RWPE1 (cell line): ENCODE results near the gene LACRT.

Experiments
- CTCF ChIA-PET: fragments of 350-600 bp; sonication (Branson Sonifier 250); formaldehyde crosslinking; extraction: SDS; loops from one replicate; lab custom pipeline; 2021; lab: Yijun Ruan, JAX
- POLR2A ChIA-PET: fragments of 400-600 bp; formaldehyde crosslinking; extraction: SDS; loops from one replicate; lab custom pipeline; 2020; ENCODE audit warnings: antibody characterized with exemption; ENCODE audit not compliant: low non-redundant PET; lab: Yijun Ruan, JAX
- DNase-seq: peaks from one replicate; pipeline ENCODE4 v3.0.0; 2012; ENCODE audit warnings: low spot score
- H3K27ac ChIP-seq: fragments of 450-650 bp; 2 replicates; pipeline ENCODE4 v1.5.1; 2017
- CTCF ChIP-seq: fragments of 450-650 bp; conservative IDR thresholded peaks from 2 replicates; pipeline ENCODE4 v1.5.1; 2017; ENCODE audit warnings: low read depth, mild to moderate bottlenecking

LACRT gene

GRCh38 chr12:54634795-54635194, at the start of gene LACRT:
Gene LACRT (minus strand): TSS chr12:54634895. CDS start chr12:54634841, 54 bp downstream.
- no peak for TF ChIP-seq CTCF
- DNase-seq: no peak
- ChIA-PET CTCF (interaction anchor here (0.7 kb wide), 1 partner anchor 39 kb away, joined by 4 read pairs; no protein-coding TSS in a partner anchor), POLR2A (no interaction called here)
- no peak within 1 kb of the TSS for H3K27ac ChIP-seq

GRCh38 chr12:54683398-54683797, 48.7 kb upstream of the LACRT start:
- CTCF ChIA-PET: no interaction called here
- TF ChIP-seq CTCF: no peak
- no peak overlapping the region for H3K27ac ChIP-seq
- POLR2A ChIA-PET: no interaction called here
- DNase-seq: no peak

GRCh38 chr12:54682674-54683073, 48.0 kb upstream of the LACRT start:
- DNase-seq: no peak
- no peak overlapping the region for H3K27ac ChIP-seq
- ChIA-PET POLR2A (interaction anchor here (0.6 kb wide), 1 partner anchor 139 kb away, joined by 3 read pairs; no protein-coding TSS in a partner anchor), CTCF (no interaction called here)
- no peak for TF ChIP-seq CTCF

- POLR2A ChIA-PET: no interaction called here
- no peak overlapping the region for H3K27ac ChIP-seq
- CTCF ChIA-PET: interaction anchor here (0.6 to 1.5 kb wide), 3 partner anchors 22 to 524 kb away, joined by 4 read pairs; no protein-coding TSS in a partner anchor
- peak; percentile 24; the same call in 1 of the 2 replicates for TF ChIP-seq CTCF
- peak; percentile 37 for DNase-seq
Observed at GRCh38 chr12:54680374-54680773, 45.7 kb upstream of the LACRT start.

- no peak for TF ChIP-seq CTCF
- ChIA-PET CTCF (no interaction called here), POLR2A (no interaction called here)
- no peak for DNase-seq
- no peak overlapping the region for H3K27ac ChIP-seq
Observed at GRCh38 chr12:54678131-54678530, 43.4 kb upstream of the LACRT start.

GRCh38 chr12:54667945-54668344, 33.2 kb upstream of the LACRT start:
- H3K27ac ChIP-seq: no peak overlapping the region
- POLR2A ChIA-PET: no interaction called here
- no peak for DNase-seq
- CTCF ChIA-PET: interaction anchor here (0.7 kb wide), 1 partner anchor 163 kb away, joined by 4 read pairs; no protein-coding TSS in a partner anchor
- TF ChIP-seq CTCF: no peak
